ENCODE measurements around the gene PIP5K1C.

Gene PIP5K1C

GRCh38 chr19:3612901-3613741 is 87.1 kb downstream of the PIP5K1C start:
- no peak overlapping the region for H3K4me3 ChIP-seq (ENCODE audit: insufficient read depth, low read length, poor library complexity, severe bottlenecking)
- H3K36me3 ChIP-seq (ENCODE audit: low read length), result no peaks in the 10 kb centered on the region
- no peaks in the 10 kb centered on the region for H3K27me3 ChIP-seq (ENCODE audit: low read length)
- no peak overlapping the region for H3K27ac ChIP-seq (ENCODE audit: low read depth, low read length)
- H3K4me2 ChIP-seq (ENCODE audit: low read depth, low read length, poor library complexity, severe bottlenecking), result no peak overlapping the region
- H3F3A ChIP-seq (ENCODE audit: insufficient read depth), result no peaks in the 10 kb centered on the region
- H3K9ac ChIP-seq (ENCODE audit: low read length), result no peak overlapping the region
- no peak overlapping the region for H2AFZ ChIP-seq (ENCODE audit: low read depth, low read length, severe bottlenecking)
- H3K79me2 ChIP-seq (ENCODE audit: insufficient read depth, low read length), result no peaks in the 10 kb centered on the region
- no peaks in the 10 kb centered on the region for H4K20me1 ChIP-seq (ENCODE audit: low read depth, low read length)
- H3K9me2 ChIP-seq (replicated peaks; ENCODE audit: insufficient read depth, low read length), result no peaks in the 10 kb centered on the region
- TF ChIP-seq CTCF (IDR thresholded peaks at IDR 0.05; ENCODE audit: insufficient read depth, low read length, poor library complexity, severe bottlenecking) (no peak), EZH2phosphoT487 (conservative IDR thresholded peaks at IDR 0.05; ENCODE audit: low read length) (no peak)
- no peaks in the 10 kb centered on the region for H3K9me3 ChIP-seq (ENCODE audit: insufficient read depth, low read length)

GRCh38 chr19:3612330-3612729 is 87.9 kb downstream of the PIP5K1C start:
- Histone ChIP-seq H3K79me2 (ENCODE audit: insufficient read depth, low read length) (no peaks in the 10 kb centered on the region), H3K36me3 (ENCODE audit: low read length) (no peaks in the 10 kb centered on the region), H3K9me2 (replicated peaks; ENCODE audit: insufficient read depth, low read length) (no peaks in the 10 kb centered on the region), H3K9me3 (ENCODE audit: insufficient read depth, low read length) (no peaks in the 10 kb centered on the region), H3K27ac (ENCODE audit: low read depth, low read length) (no peak overlapping the region), H4K20me1 (ENCODE audit: low read depth, low read length) (no peaks in the 10 kb centered on the region), H3F3A (ENCODE audit: insufficient read depth) (no peaks in the 10 kb centered on the region), H3K4me3 (ENCODE audit: insufficient read depth, low read length, poor library complexity, severe bottlenecking) (no peak overlapping the region), H2AFZ (ENCODE audit: low read depth, low read length, severe bottlenecking) (no peak overlapping the region), H3K9ac (ENCODE audit: low read length) (no peak overlapping the region), H3K4me2 (ENCODE audit: low read depth, low read length, poor library complexity, severe bottlenecking) (no peak overlapping the region), H3K27me3 (ENCODE audit: low read length) (no peaks in the 10 kb centered on the region)
- TF ChIP-seq EZH2phosphoT487 (conservative IDR thresholded peaks at IDR 0.05; ENCODE audit: low read length) (no peak), CTCF (IDR thresholded peaks at IDR 0.05; ENCODE audit: insufficient read depth, low read length, poor library complexity, severe bottlenecking) (no peak)

GRCh38 chr19:3611841-3612240 is 88.4 kb downstream of the PIP5K1C start:
- Histone ChIP-seq H3K36me3 (ENCODE audit: low read length) (no peaks in the 10 kb centered on the region), H3K4me2 (ENCODE audit: low read depth, low read length, poor library complexity, severe bottlenecking) (no peak overlapping the region), H3F3A (ENCODE audit: insufficient read depth) (no peaks in the 10 kb centered on the region), H4K20me1 (ENCODE audit: low read depth, low read length) (no peaks in the 10 kb centered on the region), H3K27me3 (ENCODE audit: low read length) (no peaks in the 10 kb centered on the region), H3K4me3 (ENCODE audit: insufficient read depth, low read length, poor library complexity, severe bottlenecking) (no peak overlapping the region), H3K9me2 (replicated peaks; ENCODE audit: insufficient read depth, low read length) (no peaks in the 10 kb centered on the region), H3K9me3 (ENCODE audit: insufficient read depth, low read length) (no peaks in the 10 kb centered on the region), H3K27ac (ENCODE audit: low read depth, low read length) (no peak overlapping the region), H3K79me2 (ENCODE audit: insufficient read depth, low read length) (no peaks in the 10 kb centered on the region), H2AFZ (ENCODE audit: low read depth, low read length, severe bottlenecking) (no peak overlapping the region), H3K9ac (ENCODE audit: low read length) (no peak overlapping the region)
- TF ChIP-seq CTCF (IDR thresholded peaks at IDR 0.05; ENCODE audit: insufficient read depth, low read length, poor library complexity, severe bottlenecking) (no peak), EZH2phosphoT487 (conservative IDR thresholded peaks at IDR 0.05; ENCODE audit: low read length) (no peak)
